C4-2B (cell line): ENCODE measurements around the gene AGAP1.

Source experiments
- H3K27ac ChIP-seq: fragments of 450-650 bp; 2 replicates; pipeline ENCODE4 v1.5.1; 2017
- ZFX ChIP-seq: fragments of 450-650 bp; IDR thresholded peaks from 2 replicates; pipeline ENCODE4 v1.6.1; 2017
- TF ChIP-seq, protein P1 (sequence below): fragments of 450-650 bp; conservative IDR thresholded peaks from 2 replicates; pipeline ENCODE4 v1.5.1; 2017; ENCODE audit warnings: mild to moderate bottlenecking

AGAP1 gene

DNA sequence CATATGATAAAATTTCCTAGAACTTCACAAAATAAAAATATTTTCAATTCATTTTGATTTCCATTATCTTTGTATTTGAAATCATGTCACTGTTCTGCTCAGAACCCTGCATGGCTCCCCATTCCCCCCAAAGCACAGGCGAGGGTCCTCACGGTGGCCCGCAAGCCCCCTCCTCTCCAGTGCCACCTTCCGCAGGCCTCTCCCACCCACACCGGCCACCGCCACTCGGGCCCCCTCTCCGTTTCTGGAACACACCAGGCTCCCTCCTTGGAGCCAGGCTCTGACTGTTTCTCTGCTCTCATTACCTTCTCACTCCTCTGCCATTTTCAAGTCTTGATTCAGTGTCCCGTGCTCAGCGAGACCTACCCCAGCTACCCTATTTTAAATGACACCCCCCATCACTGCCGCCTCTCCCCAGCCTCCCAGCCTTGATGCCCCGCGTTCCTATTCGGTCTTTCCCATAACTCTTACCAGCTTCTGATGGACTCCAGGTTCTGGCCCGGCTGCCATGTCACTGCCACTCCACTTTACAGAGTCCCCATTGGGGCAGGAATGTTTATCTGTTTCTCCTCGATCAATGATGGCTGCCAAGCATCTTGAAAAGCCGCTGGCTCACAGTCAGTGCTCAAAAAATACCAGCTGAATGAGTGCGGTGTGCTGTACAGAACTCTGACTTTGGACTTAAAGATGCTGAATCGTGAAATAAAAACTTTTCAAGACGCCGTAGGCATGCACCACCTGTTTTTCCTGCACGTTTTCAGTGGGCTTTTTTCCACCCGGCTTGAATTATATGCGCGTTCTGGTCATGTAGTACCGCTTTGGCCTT is 473.3 kb downstream of the AGAP1 start:
- no peak overlapping the region for H3K27ac ChIP-seq
- no peak for TF ChIP-seq ZFX
- TF ChIP-seq, protein P1, sequence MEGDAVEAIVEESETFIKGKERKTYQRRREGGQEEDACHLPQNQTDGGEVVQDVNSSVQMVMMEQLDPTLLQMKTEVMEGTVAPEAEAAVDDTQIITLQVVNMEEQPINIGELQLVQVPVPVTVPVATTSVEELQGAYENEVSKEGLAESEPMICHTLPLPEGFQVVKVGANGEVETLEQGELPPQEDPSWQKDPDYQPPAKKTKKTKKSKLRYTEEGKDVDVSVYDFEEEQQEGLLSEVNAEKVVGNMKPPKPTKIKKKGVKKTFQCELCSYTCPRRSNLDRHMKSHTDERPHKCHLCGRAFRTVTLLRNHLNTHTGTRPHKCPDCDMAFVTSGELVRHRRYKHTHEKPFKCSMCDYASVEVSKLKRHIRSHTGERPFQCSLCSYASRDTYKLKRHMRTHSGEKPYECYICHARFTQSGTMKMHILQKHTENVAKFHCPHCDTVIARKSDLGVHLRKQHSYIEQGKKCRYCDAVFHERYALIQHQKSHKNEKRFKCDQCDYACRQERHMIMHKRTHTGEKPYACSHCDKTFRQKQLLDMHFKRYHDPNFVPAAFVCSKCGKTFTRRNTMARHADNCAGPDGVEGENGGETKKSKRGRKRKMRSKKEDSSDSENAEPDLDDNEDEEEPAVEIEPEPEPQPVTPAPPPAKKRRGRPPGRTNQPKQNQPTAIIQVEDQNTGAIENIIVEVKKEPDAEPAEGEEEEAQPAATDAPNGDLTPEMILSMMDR: no peak

DNA sequence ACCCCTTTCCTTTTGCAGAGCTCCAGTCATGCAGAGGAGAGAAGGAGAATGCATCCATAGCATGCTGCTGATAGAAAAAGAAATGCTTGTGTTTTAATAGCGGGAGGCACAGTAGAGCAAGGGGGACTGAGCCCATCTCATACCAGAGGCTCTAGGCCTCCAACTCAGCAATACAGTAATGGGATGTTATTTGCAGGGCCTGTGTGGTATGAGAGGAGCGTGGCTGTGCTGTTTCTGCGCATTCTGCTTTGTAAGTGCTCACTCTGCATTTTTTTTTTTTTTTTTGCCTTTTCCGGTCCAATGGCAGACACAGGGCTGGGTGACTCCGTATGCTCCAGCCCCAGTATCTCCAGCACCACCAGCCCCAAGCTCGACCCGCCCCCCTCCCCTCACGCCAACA is 474.3 kb downstream of the AGAP1 start:
- no peak overlapping the region for H3K27ac ChIP-seq
- TF ChIP-seq ZFX: no peak
- TF ChIP-seq, protein P1: no peak

DNA sequence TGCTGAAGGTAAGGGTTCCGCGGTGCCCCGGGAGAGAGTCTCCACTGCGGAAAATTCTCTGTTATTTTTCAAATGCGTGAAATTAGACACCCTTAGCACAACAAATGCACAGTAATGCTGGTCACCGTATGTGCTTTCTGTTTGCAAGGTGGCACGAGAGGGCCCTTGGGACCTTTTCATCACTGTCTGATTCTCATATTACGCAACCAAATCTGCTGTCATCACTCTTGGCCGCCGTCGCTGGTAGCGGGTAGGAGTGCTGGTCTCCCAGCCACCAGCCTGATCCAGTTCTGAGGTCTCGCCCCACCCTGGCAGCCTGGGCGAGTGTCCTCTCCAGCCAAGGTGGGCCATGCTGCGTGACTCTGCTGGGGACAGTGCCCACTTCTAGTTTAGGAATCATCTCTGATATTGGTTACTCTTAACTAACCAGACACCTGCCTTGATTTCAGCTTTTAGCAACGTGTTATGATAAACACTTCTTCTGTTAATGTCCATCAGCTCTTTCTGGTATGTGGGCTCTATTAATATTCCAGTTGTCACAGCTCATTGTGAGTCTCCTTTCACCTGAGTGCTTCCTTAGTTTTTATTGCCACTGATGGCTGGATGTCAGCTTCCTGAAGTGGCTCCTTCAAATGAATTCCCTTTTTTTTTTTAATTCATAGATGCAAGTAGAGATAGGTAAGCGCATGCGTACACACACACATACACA is 474.9 kb downstream of the AGAP1 start:
- no peak overlapping the region for H3K27ac ChIP-seq
- TF ChIP-seq ZFX: no peak
- TF ChIP-seq, protein P1: no peak

DNA sequence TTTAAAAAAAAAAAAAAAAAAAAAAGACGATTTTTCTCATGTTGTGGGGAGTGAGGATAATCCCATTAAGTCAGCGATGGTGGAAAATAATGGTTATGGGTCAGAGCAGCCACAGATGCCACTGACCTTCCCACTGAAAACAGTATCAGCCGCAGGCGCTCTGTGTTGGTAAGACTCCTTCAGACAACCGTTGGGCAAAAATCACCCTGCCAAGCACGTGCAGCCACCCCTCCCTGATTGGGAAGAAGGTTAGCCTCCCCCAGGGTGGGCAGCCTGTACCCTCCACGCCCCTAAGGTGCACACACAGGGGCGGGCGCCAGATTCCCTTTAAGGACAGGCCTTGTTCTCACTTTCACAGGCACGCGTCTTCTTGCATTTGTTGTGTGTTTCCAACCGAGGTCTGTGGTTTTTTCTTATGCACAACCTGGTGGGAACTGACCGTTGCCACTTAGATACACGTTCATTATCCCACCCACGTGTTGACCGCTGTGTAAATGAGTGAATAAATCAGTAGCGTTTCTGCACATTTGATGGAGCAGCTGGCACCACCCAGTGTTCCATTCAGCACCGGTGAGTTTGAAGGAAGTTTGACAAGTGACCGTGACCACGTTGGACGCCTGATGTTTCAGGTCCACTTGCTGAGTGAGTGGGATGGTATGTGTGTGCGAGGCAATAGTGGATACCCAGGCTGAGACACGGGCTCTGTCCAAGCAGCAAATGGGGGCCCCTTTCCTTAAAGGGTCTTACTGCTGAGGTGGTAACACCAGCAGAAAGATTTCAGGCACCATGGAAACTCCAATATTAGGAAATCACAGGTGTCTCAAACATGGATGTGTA is 476.6 kb downstream of the AGAP1 start:
- TF ChIP-seq, protein P1: no peak
- no peak for TF ChIP-seq ZFX
- H3K27ac ChIP-seq: no peak overlapping the region

DNA sequence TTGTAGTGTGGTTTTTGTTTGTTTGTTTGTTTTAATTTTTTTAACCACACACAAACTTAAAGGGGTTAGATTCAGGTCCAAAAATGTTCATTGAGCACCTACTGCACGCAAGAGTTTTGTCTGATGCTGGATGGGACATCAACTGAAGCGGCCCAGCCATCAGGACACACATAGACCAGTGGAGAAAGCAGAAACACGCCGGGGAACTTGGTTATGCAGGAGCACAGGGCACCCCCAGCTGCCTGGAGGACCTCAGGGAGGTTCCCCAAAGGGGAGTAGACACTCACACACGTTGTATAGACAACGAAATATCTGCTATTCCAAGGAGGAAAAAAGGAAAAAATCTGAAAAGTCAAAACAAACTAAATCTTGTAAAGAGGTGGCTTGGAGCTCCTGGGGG is 482.7 kb downstream of the AGAP1 start:
- no peak overlapping the region for H3K27ac ChIP-seq
- no peak for TF ChIP-seq ZFX
- TF ChIP-seq, protein P1: no peak

DNA sequence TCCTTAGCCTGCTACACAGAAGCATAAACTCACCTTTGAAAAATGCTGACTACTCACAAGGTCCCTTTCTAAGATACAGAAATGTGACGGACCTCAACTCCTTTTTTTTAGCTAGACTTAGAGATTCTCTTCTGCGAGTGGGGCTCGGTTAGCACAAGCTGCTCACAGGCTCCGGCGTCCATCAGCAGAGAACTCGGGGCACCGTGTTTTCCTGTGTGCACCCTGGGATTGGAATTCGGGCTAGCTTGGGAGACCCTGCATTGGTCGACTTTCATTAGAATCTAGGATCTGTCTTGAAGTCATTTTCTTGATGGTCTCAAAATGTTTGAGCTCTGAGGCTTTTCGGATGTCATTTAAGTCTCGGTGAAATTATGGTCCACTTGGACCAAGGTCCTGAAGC is 483.1 kb downstream of the AGAP1 start:
- TF ChIP-seq, protein P1: no peak
- no peak for TF ChIP-seq ZFX
- no peak overlapping the region for H3K27ac ChIP-seq
